Effector CD4-positive, alpha-beta T cell (primary cell): ENCODE measurements around the gene ANKS1B.
"Not testable (repeated sequence)": the region's sequence is repeated elsewhere in the genome, so short reads cannot be mapped to it uniquely, and the experiment has no call there.

ENCODE experiments used
- DNase-seq: peaks from one replicate; pipeline ENCODE4 v3.0.0-alpha.2; 2020

Gene ANKS1B

GRCh38 chr12:99695050-99695449 is 289.7 kb downstream of the ANKS1B start:
- DNase-seq, result no peak

GRCh38 chr12:99686142-99686541 is 298.6 kb downstream of the ANKS1B start:
- no peak for DNase-seq

GRCh38 chr12:99680276-99680675 is 304.5 kb downstream of the ANKS1B start:
- DNase-seq, result no peak

- no peak for DNase-seq
Observed at GRCh38 chr12:99670635-99671034, 314.1 kb downstream of the ANKS1B start.

GRCh38 chr12:99658671-99659349 is 325.9 kb downstream of the ANKS1B start:
- no peak for DNase-seq

- no peak for DNase-seq
Observed at GRCh38 chr12:99649551-99649950, 335.2 kb downstream of the ANKS1B start.

GRCh38 chr12:99648183-99648582 is 336.6 kb downstream of the ANKS1B start:
- DNase-seq, result no peak

GRCh38 chr12:99647453-99647852 is 337.3 kb downstream of the ANKS1B start, which contains the start of gene GARIN6:
TSS of gene GARIN6 (plus strand) at chr12:99647753. CDS start at chr12:99648175, 422 bp downstream.
- no peak for DNase-seq

- DNase-seq, result no peak
Observed at GRCh38 chr12:99644629-99645028, 340.1 kb downstream of the ANKS1B start.

GRCh38 chr12:99627459-99627858 is 357.3 kb downstream of the ANKS1B start:
- no peak for DNase-seq

- not testable (repeated sequence) for DNase-seq
Observed at GRCh38 chr12:99624591-99624990, 360.1 kb downstream of the ANKS1B start.

- no peak for DNase-seq
Observed at GRCh38 chr12:99620159-99620479, 364.6 kb downstream of the ANKS1B start.

- no peak for DNase-seq
Observed at GRCh38 chr12:99619389-99620158, 365.2 kb downstream of the ANKS1B start.

- DNase-seq, result no peak
Observed at GRCh38 chr12:99618657-99619056, 366.1 kb downstream of the ANKS1B start.

- no peak for DNase-seq
Observed at GRCh38 chr12:99611599-99611998, 373.1 kb downstream of the ANKS1B start.

- no peak for DNase-seq
Observed at GRCh38 chr12:99611117-99611516, 373.6 kb downstream of the ANKS1B start.

GRCh38 chr12:99609455-99610181 is 375.1 kb downstream of the ANKS1B start:
- DNase-seq, result no peak

GRCh38 chr12:99600388-99600787 is 384.3 kb downstream of the ANKS1B start:
- DNase-seq, result no peak

GRCh38 chr12:99598785-99599184 is 386.0 kb downstream of the ANKS1B start:
- no peak for DNase-seq

- DNase-seq, result no peak
Observed at GRCh38 chr12:99596762-99597161, 388.0 kb downstream of the ANKS1B start.

GRCh38 chr12:99577125-99577524 is 407.6 kb downstream of the ANKS1B start:
- DNase-seq, result not testable (repeated sequence)

- no peak for DNase-seq
Observed at GRCh38 chr12:99573980-99574379, 410.8 kb downstream of the ANKS1B start.

- DNase-seq, result no peak
Observed at GRCh38 chr12:99567072-99567471, 417.7 kb downstream of the ANKS1B start.

GRCh38 chr12:99558109-99558508 is 426.6 kb downstream of the ANKS1B start:
- no peak for DNase-seq
